Gastroesophageal sphincter (tissue), 4 donors: Measurements from ENCODE around the gene SCFD2. TPM values are rescaled to one million over a fixed set of nuclear protein-coding genes. Genes with fewer than 3 reads are reported as not detected.

Source experiments
- ATAC-seq: fragments of 150-250 bp; one replicate; pipeline ENCODE4 v1.9.1; 2016; ENCODE audit warnings: mild to moderate bottlenecking, moderate library complexity
- H3K27ac ChIP-seq, 4 donors: fragments of 200-600 bp; sonication (generic) in 3 of 4; 1 replicate in 3 of 4; 2 replicates in 1 of 4; pipeline ENCODE4 v1.5.1; 2016 to 2019
- H3K27me3 ChIP-seq: fragments of 200-600 bp; sonication (generic); one replicate; pipeline ENCODE4 v1.5.1; 2019
- H3K36me3 ChIP-seq, 2 donors: fragments of 200-600 bp; sonication (generic); one replicate each; pipeline ENCODE4 v1.5.1; 2019; ENCODE audit warnings: control low read depth in 1 of 2
- H3K4me1 ChIP-seq, 3 donors: fragments of 200-600 bp; sonication (generic); 1 replicate in 2 of 3; 2 replicates in 1 of 3; pipeline ENCODE4 v1.5.1; 2016 to 2019; ENCODE audit warnings: control low read depth in 2 of 3
- H3K4me3 ChIP-seq, 2 donors: fragments of 200-600 bp; sonication (generic); one replicate each; pipeline ENCODE4 v1.5.1; 2019; ENCODE audit warnings: mild to moderate bottlenecking in 1 of 2, moderate library complexity in 1 of 2
- H3K9me3 ChIP-seq, 3 donors: fragments of 200-600 bp; sonication (generic); one replicate each; pipeline ENCODE4 v1.5.1; 2017 to 2019; ENCODE audit warnings: control low read depth in 2 of 3
- EP300 ChIP-seq: sonication (generic); formaldehyde crosslinking; IDR thresholded peaks from one replicate; pipeline ENCODE4 v1.6.1; 2017; ENCODE audit warnings: antibody characterized with exemption, mild to moderate bottlenecking
- POLR2A ChIP-seq, 2 donors: fragments of 450-650 bp; IDR thresholded peaks; one replicate each; pipeline ENCODE4 v1.6.1; 2017; ENCODE audit warnings: antibody characterized with exemption in 2 of 2, mild to moderate bottlenecking in 2 of 2, moderate library complexity in 1 of 2
- POLR2AphosphoS5 ChIP-seq: sonication (generic); formaldehyde crosslinking; IDR thresholded peaks from one replicate; pipeline ENCODE4 v1.6.1; 2017; ENCODE audit warnings: antibody characterized with exemption
- WGBS, 2 donors: methylation state at CpG; one replicate each; pipeline ENCODE4 v1.1.5; 2018; ENCODE audit warnings: low coverage in 1 of 2; 5-methylcytosine and 5-hydroxymethylcytosine counted together
- total RNA-seq, 4 donors: library from RNA; depleted of rRNA; stranded (reverse); fragments of >200 nt; gene quantifications; one replicate each; pipeline ENCODE4 v1.1.0, GENCODE V29; 2016
- TF ChIP-seq, protein P1 (sequence below), 4 experiments: fragments of 200-600 bp in 2 of 4; fragments of 450-650 bp in 2 of 4; sonication (generic) in 1 of 4; IDR thresholded peaks; one replicate each; pipeline ENCODE4 v1.5.1; 2017 to 2019; ENCODE audit warnings: antibody characterized with exemption in 4 of 4, mild to moderate bottlenecking in 2 of 4, moderate library complexity in 2 of 4

The SCFD2 gene
- total RNA-seq, 4 donors from 2014 or later, result 8.9 to 17.6 (median 14.6) TPM

DNA sequence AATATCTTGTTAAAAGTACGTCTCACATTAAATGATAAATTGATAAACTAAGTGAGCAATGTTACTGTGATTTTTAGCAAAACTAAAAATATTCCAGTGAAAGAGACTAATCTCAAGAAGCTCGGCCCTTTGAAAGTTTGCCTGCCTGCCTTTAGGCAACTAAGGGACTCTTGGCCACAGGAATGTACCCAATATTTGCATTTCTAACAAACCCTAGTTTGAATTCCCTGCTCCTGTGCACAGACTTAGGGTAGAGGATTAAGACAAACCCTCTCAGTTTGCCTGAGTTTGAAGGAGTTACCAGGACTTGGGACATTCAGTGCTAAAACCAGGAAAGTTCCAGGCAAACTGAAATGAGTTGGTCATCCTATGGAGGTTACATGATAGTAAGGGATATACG, 157.1 kb downstream of the SCFD2 start:
- H3K36me3 ChIP-seq, result no peaks in the 10 kb centered on the region
- no peaks in the 10 kb centered on the region for H3K9me3 ChIP-seq
- H3K27ac ChIP-seq, result no peak overlapping the region
- 81 to 91% methylated on average over 3 of the region's 3 CpGs for WGBS, 2 donors
- H3K4me3 ChIP-seq, result no peak overlapping the region
- H3K27me3 ChIP-seq, result no peaks in the 10 kb centered on the region
- TF ChIP-seq POLR2A (IDR thresholded peaks at IDR 0.05), result no peak
- TF ChIP-seq POLR2AphosphoS5, result no peak
- TF ChIP-seq, protein P1, sequence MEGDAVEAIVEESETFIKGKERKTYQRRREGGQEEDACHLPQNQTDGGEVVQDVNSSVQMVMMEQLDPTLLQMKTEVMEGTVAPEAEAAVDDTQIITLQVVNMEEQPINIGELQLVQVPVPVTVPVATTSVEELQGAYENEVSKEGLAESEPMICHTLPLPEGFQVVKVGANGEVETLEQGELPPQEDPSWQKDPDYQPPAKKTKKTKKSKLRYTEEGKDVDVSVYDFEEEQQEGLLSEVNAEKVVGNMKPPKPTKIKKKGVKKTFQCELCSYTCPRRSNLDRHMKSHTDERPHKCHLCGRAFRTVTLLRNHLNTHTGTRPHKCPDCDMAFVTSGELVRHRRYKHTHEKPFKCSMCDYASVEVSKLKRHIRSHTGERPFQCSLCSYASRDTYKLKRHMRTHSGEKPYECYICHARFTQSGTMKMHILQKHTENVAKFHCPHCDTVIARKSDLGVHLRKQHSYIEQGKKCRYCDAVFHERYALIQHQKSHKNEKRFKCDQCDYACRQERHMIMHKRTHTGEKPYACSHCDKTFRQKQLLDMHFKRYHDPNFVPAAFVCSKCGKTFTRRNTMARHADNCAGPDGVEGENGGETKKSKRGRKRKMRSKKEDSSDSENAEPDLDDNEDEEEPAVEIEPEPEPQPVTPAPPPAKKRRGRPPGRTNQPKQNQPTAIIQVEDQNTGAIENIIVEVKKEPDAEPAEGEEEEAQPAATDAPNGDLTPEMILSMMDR (IDR thresholded peaks at IDR 0.05), result no peak
- TF ChIP-seq EP300, result no peak
- H3K4me1 ChIP-seq, result no peaks in the 10 kb centered on the region
- ATAC-seq, result no peak

DNA sequence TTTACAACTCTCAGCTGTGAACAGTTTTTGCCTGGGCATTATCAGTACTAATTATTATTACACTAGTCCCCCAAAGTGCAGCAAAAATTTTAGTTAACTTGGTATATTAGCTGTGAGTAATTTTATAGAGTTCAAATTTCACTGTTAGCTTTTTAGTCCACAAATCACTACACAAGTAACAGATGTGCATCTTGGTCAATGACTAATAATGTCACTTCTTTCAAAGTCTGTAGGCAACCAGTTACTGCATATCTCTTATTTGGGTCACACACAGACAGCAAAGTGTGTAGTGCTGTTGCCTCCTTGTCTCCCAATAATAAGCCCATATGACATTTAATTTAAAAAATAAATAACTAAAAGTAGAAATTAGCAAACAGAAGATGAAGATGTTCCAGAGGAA, 159.9 kb downstream of the SCFD2 start:
- TF ChIP-seq POLR2AphosphoS5, result no peak
- TF ChIP-seq, protein P1 (IDR thresholded peaks at IDR 0.05), result no peak
- no peak for TF ChIP-seq EP300
- TF ChIP-seq POLR2A (IDR thresholded peaks at IDR 0.05), result no peak
- no peaks in the 10 kb centered on the region for H3K9me3 ChIP-seq
- no peaks in the 10 kb centered on the region for H3K4me1 ChIP-seq
- H3K4me3 ChIP-seq, result no peak overlapping the region
- H3K27me3 ChIP-seq, result no peaks in the 10 kb centered on the region
- no peak for ATAC-seq
- H3K36me3 ChIP-seq, result no peaks in the 10 kb centered on the region
- no peak overlapping the region for H3K27ac ChIP-seq

GRCh38 chr4:53199356-53199755, 166.5 kb downstream of the SCFD2 start:
- no peaks in the 10 kb centered on the region for H3K27me3 ChIP-seq
- no peaks in the 10 kb centered on the region for H3K36me3 ChIP-seq
- TF ChIP-seq, protein P1 (IDR thresholded peaks at IDR 0.05), result no peak
- no peak for TF ChIP-seq POLR2AphosphoS5
- TF ChIP-seq POLR2A (IDR thresholded peaks at IDR 0.05), result no peak
- no peak for TF ChIP-seq EP300
- 100% methylated on average over 1 of the region's 1 CpG for WGBS, 2 donors
- no peak overlapping the region for H3K4me3 ChIP-seq
- H3K27ac ChIP-seq, result no peak overlapping the region
- H3K9me3 ChIP-seq, result no peaks in the 10 kb centered on the region
- peaks cover 0 to 10% (median 0%) of the 10 kb centered on the region in 3 donors for H3K4me1 ChIP-seq
- ATAC-seq, result no peak

DNA sequence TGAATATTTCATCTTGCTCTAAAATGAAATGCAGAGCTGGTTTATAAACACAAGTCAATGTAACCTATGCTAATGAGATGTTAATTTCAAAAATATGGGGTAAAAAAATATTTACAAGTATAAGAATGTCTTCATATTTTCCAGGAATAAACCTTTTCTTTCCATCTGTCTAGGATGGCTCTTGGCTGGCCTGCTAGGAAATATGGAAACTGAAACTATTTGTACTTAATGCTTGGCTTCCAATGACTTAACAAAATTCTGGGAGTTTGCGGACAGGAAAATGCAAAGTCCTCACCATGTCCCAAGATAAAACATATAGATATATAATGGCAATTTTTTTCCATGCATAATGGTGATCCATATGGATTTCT, 168.1 kb downstream of the SCFD2 start:
- 59 to 81% methylated on average over 1 of the region's 1 CpG for WGBS, 2 donors
- ATAC-seq, result no peak
- TF ChIP-seq, protein P1 (IDR thresholded peaks at IDR 0.05), result no peak
- TF ChIP-seq POLR2AphosphoS5 (no peak), POLR2A (IDR thresholded peaks at IDR 0.05) (no peak), EP300 (no peak)
- Histone ChIP-seq H3K4me1 (peaks cover 0 to 10% (median 0%) of the 10 kb centered on the region in 3 donors), H3K9me3 (no peaks in the 10 kb centered on the region), H3K27ac (no peak overlapping the region), H3K36me3 (no peaks in the 10 kb centered on the region), H3K27me3 (no peaks in the 10 kb centered on the region), H3K4me3 (no peak overlapping the region)

GRCh38 chr4:53196882-53197771, 168.7 kb downstream of the SCFD2 start:
- Histone ChIP-seq H3K9me3 (no peaks in the 10 kb centered on the region), H3K36me3 (no peaks in the 10 kb centered on the region), H3K4me1 (peaks cover 0 to 10% (median 0%) of the 10 kb centered on the region in 3 donors), H3K27ac (no peak overlapping the region), H3K4me3 (no peak overlapping the region), H3K27me3 (no peaks in the 10 kb centered on the region)
- WGBS, 2 donors, result 57 to 61% methylated on average over 4 of the region's 4 CpGs
- TF ChIP-seq, protein P1 (IDR thresholded peaks at IDR 0.05), result peak; percentile 46 to 76 (median 64)
- TF ChIP-seq EP300 (no peak), POLR2AphosphoS5 (no peak), POLR2A (IDR thresholded peaks at IDR 0.05) (no peak)
- peak; percentile 51 for ATAC-seq
